GM12873 (cell line): ENCODE data around the gene KITLG.

Experiments
- CTCF ChIP-seq: IDR thresholded peaks from 2 replicates; pipeline ENCODE4 v1.5.1; 2012; ENCODE audit warnings: low read depth, mild to moderate bottlenecking, moderate library complexity, low read length, control low read depth; ENCODE audit not compliant: insufficient read depth; ENCODE audit errors: missing control alignments

The KITLG gene

DNA sequence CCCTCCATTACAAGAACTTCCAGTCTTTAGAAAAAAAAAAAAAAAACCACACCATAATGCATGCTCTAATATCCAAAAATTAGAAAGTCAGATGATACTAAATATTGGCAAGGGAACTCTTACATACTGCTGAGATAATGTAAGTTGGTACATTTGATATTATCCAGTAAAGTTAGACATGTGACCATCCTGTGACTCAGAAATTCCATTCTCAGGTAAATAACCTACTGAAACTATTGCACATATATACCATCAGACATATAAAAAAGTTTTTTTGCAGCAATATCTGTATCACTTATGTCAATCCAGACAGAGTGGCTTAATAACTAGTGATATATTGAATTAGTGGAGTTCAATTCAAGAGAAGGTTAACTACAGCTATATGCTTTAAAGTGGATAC, 63.5 kb downstream of the KITLG start:
- no peak for TF ChIP-seq CTCF

DNA sequence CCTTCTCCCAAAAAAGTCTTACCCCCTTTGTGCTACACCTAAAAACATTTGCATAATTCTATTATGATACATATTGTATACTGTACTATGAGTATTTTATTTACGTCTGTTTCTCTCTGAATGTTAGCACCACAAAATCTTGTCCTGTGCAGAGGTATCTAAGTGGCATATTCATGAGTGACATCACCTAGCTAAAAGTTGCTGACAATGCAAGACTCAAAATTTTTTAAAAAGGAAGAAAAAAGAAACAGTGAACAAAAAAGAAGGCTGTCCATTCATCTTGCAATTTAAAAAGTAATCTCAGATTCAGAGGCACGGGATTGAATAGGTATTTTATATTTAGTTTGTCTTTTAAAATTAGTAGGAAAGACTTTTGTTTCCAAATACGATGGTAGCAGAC, 69.4 kb downstream of the KITLG start:
- TF ChIP-seq CTCF, result no peak

- TF ChIP-seq CTCF, result no peak
Observed at GRCh38 chr12:88509851-88510250, 70.4 kb downstream of the KITLG start.

DNA sequence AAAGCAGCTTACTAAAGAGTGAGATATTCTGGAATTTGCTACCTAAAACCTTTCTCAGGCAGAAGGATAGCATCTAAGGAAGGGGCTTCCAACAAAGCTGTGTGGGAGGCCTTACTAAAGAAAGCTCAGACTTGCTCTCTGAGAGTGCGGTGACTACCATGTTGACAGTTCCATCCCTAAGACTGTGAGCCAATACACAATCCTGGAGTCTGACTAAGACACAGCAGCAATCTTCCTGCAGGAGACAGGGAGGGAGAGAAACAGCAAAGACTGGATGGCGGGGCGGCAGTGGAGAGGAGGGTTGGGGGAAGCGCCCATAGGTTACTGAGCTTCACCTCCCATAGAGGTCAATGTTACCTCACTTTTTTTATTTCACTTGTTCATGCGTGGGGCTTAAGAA, 70.9 kb downstream of the KITLG start:
- no peak for TF ChIP-seq CTCF

DNA sequence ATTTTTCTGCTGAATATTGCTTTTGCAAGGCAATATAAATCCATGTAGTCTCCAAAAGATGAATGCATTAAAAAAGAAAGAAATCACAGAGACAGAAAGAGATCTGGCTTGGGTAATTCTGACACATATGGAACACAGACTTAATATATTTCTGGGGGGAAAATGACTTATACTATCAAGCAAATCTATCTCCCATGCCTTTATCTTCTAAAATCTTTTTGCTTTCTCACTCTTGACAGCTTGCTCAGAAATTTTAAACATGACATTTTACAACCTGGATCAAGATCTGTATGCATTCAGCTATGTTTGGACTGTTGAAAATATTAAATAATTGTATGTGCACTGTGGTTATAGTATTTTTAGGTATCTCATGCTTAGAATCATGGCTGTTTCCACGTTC, 73.0 kb downstream of the KITLG start:
- TF ChIP-seq CTCF, result no peak

DNA sequence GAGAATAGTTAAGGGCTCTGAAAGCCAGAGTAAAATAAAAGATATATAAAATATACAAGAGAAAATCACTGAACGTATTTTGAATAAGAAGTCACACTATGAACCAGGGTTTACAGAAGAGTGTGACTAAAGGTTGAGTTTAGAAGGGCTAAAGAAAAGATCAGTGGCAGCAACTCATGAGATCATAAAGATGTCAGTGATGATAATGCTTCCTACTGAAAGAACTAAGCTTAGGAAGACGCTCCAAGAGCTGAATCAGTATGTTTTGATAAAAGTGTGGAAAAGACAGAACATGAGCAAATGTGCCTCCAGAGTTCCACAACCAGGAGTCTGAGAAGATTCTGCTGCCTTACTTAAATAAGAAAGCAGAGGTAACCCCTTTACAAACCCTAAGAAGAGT, 74.6 kb downstream of the KITLG start:
- no peak for TF ChIP-seq CTCF

- TF ChIP-seq CTCF, result no peak
Observed at GRCh38 chr12:88503281-88503703, 77.0 kb downstream of the KITLG start.
